Activated T-helper 17 cell treated with anti-CD3 and anti-CD28 coated beads, Interleukin-2, amount 50 U/mL, for 72 hours (primary cell): ENCODE results near the gene PXT1. TPM values are rescaled to one million over a fixed set of nuclear protein-coding genes. Genes with fewer than 3 reads are reported as not detected.
"Not testable (repeated sequence)": the region's sequence is repeated elsewhere in the genome, so short reads cannot be mapped to it uniquely, and the experiment has no call there.

Experiments used
- ATAC-seq: fragments of 150-1000 bp; cut with Tn5 transposase; replicated peaks from 2 replicates; pipeline ENCODE4 v1.10.0; 2021; ENCODE audit warnings: mild to moderate bottlenecking, moderate library complexity
- H3K27ac Mint-ChIP-seq: one replicate; pipeline ENCODE4 v1.8.0; 2022; ENCODE audit warnings: mixed read lengths
- H3K27me3 Mint-ChIP-seq: one replicate; pipeline ENCODE4 v1.8.0; 2022; ENCODE audit warnings: mixed read lengths
- H3K36me3 Mint-ChIP-seq: one replicate; pipeline ENCODE4 v1.8.0; 2022; ENCODE audit warnings: low read depth, mild to moderate bottlenecking, mixed read lengths
- H3K4me1 Mint-ChIP-seq: one replicate; pipeline ENCODE4 v1.8.0; 2022; ENCODE audit warnings: mixed read lengths
- H3K4me3 Mint-ChIP-seq: one replicate; pipeline ENCODE4 v1.8.0; 2022; ENCODE audit warnings: mild to moderate bottlenecking, mixed read lengths
- H3K9me3 Mint-ChIP-seq: one replicate; pipeline ENCODE4 v1.8.0; 2022; ENCODE audit warnings: mixed read lengths
- total RNA-seq, 2 donors: library from RNA; stranded (reverse); gene quantifications; one replicate each; pipeline ENCODE4 v1.2.3, GENCODE V29; 2022

PXT1 gene
- total RNA-seq, 2 donors from 2014 or later, result 0.11 to 0.87 TPM

DNA sequence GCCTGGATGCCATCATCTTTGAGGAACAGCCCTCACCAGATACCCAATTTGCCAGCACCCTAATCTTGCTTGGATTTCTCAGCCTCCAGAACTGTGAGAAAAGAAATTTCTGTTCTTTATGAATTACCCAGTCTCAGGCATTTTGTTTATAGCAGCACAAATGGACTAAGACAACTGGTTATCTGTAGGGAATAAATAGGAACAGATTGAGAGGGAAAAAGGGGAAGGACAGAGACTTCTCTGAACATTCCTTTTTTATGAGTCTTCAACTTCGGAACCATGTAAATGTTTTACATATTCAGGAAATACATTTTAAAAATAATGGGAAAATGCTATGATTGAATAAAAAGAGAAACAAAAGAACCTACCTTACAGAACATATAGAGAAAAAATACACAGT, 21.0 kb upstream of the PXT1 start:
- Mint-ChIP-seq H3K27ac (no peak overlapping the region), H3K9me3 (no peaks in the 10 kb centered on the region), H3K27me3 (no peaks in the 10 kb centered on the region), H3K36me3 (no peaks in the 10 kb centered on the region), H3K4me1 (peaks cover 15% of the 10 kb centered on the region), H3K4me3 (no peak overlapping the region)
- ATAC-seq, result no peak

DNA sequence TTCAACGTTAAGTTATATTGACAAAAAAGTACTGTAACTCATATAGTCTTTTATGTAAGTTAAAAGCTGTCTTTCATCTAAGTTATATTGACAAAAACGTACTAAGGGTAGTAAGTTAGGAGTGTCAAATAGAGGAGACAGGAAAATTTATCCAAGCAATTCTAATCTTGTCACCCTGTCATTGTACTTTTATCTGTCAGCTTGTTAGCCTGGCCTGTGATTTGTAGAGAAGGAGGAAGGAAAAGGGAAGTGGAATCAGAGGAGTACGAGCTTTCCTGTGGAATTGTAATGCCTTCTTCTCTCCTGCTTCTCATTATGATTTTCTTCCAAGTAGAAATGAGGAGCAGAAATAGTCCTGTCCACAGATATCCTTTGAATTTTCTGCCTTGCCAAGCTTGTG, 19.0 kb upstream of the PXT1 start:
- Mint-ChIP-seq H3K27ac (no peak overlapping the region), H3K27me3 (no peaks in the 10 kb centered on the region), H3K9me3 (no peaks in the 10 kb centered on the region), H3K4me3 (no peak overlapping the region), H3K36me3 (peaks cover 7% of the 10 kb centered on the region), H3K4me1 (peaks cover 19% of the 10 kb centered on the region)
- no peak for ATAC-seq

DNA sequence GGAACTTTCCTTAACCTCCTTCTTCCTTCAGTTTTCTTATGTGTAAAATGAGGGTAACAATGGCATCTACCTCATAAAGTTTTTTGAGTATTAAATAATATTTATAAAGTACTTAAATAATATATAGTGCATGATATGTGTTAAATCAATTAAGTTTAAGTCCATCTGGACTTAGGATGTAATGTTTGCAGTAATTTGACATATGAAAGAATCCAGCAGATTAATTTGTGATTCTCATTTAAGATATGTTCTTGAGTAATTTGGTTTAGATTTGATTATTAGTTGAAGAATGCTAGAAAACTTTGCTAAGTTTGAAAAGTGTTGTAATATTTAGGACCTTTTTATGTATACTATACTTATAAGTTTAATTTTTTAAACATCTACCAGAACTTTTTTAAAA, 18.3 kb upstream of the PXT1 start:
- Mint-ChIP-seq H3K9me3 (no peaks in the 10 kb centered on the region), H3K27ac (no peak overlapping the region), H3K27me3 (no peaks in the 10 kb centered on the region), H3K4me1 (peaks cover 19% of the 10 kb centered on the region), H3K4me3 (no peak overlapping the region), H3K36me3 (peaks cover 7% of the 10 kb centered on the region)
- ATAC-seq, result no peak

DNA sequence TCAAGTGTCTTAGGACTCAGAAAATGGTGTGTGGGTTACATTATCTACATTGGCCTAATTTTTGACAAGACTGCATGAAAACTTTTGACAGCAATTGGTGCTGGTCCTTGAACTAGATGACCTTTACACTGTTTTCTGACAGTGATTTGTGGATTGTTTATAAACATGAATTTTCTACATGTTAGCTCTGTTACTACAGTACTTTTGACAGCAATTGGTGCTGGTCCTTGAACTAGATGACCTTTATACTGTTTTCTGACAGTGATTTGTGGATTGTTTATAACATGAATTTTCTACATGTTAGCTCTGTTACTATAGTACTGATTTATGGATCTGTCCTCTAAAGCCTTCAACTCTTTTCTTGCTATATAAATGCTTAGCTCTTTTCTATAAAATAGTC, 16.8 kb upstream of the PXT1 start:
- ATAC-seq, result no peak
- H3K4me3 Mint-ChIP-seq, result no peak overlapping the region
- H3K9me3 Mint-ChIP-seq, result no peaks in the 10 kb centered on the region
- H3K27ac Mint-ChIP-seq, result no peak overlapping the region
- peaks cover 7% of the 10 kb centered on the region for H3K36me3 Mint-ChIP-seq
- H3K27me3 Mint-ChIP-seq, result no peaks in the 10 kb centered on the region
- H3K4me1 Mint-ChIP-seq, result peaks cover 16% of the 10 kb centered on the region

DNA sequence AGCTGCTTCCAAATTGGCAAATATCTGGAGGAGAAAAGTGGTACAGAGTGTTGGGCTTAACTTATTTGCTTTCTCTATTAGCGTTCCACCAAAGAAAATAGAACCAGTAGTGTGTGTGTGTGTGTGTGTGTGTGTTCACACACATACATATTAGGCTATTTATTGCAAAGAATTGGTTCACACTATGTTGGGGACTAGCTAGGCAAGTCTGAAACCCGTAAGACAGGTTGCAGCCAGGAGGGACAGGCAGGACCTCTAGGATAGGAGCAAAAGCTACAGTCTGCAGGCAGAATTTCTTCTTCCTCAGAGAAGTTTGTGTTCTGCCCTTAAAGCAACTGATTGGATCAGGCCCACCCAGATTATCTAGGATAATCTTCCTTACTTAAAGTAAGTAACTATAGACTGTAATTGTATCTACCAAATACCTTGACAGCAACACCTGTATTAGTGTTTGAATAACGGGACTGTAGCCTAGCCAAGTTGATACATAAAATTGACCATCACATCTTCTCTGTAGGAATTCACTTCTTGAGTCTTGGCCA, 12.9 kb upstream of the PXT1 start:
- peaks cover 35% of the 10 kb centered on the region for H3K36me3 Mint-ChIP-seq
- H3K9me3 Mint-ChIP-seq, result no peaks in the 10 kb centered on the region
- H3K27me3 Mint-ChIP-seq, result no peaks in the 10 kb centered on the region
- no peak overlapping the region for H3K4me3 Mint-ChIP-seq
- H3K4me1 Mint-ChIP-seq, result peaks cover 5% of the 10 kb centered on the region
- no peak overlapping the region for H3K27ac Mint-ChIP-seq
- ATAC-seq, result no peak

DNA sequence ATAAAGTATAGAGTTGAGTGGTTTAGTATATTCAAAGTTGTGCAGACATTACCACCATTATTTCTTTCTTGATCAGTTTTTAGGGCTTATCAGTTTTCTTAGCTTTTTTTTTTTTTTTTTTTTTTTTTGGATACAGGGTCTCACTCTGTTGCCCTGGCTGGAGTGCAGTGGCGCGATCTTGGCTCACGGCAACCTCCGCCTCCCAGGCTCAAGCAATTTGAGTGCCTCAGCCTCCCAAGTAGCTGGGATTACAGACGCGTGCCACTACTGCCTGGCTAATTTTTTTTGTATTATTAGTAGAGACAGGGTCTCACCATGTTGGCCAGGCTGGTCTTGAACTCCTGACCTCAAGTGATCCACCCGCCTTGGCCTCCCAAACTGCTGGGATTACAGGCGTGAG, 10.2 kb upstream of the PXT1 start:
- not testable (repeated sequence) for H3K9me3 Mint-ChIP-seq, ATAC-seq, H3K4me1 Mint-ChIP-seq, H3K4me3 Mint-ChIP-seq, H3K27me3 Mint-ChIP-seq, H3K27ac Mint-ChIP-seq
- peaks cover 54% of the 10 kb centered on the region for H3K36me3 Mint-ChIP-seq

DNA sequence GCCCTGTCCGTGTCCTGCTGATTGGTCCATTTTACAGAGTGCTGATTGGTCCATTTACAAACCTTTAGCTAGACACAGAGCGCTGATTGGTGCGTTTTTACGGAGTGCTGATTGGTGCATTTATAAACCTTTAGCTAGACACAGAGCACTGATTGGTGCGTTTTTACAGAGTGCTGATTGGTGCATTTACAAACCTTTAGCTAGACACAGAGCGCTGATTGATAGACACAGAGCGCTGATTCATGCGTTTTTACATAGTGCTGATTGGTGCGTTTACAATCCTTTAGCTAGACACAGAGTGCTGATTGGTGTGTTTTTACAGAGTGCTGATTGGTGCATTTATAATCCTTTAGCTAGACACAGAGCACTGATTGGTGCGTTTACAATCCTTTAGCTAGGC, 6.5 kb upstream of the PXT1 start:
- not testable (repeated sequence) for ATAC-seq, H3K27me3 Mint-ChIP-seq, H3K9me3 Mint-ChIP-seq, H3K27ac Mint-ChIP-seq, H3K4me3 Mint-ChIP-seq
- Mint-ChIP-seq H3K36me3 (peaks cover 63% of the 10 kb centered on the region), H3K4me1 (peaks cover 15% of the 10 kb centered on the region)

DNA sequence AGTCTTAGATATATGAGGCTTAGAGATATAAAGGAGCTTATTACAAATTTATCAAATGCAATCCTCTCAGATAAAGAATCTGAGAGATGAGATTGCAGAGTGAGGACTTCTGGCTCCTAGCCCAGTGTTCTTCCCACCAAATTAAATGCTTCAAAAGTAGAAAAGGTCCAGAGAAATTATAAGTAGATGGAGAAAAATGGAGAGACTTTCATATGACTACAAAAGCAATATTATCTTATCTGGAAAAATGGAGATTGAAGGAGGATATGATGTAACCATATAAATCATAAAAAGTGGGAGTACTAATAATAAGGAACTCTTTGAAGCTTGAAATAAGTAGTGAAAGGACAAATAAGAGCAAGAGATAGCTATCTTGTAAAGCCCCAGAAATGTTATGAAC, 3.0 kb upstream of the PXT1 start:
- no peaks in the 10 kb centered on the region for H3K9me3 Mint-ChIP-seq
- no peaks in the 10 kb centered on the region for H3K27me3 Mint-ChIP-seq
- H3K27ac Mint-ChIP-seq, result peak overlapping the region; percentile 69
- peaks cover 24% of the 10 kb centered on the region for H3K4me1 Mint-ChIP-seq
- ATAC-seq, result no peak
- peak overlapping the region; percentile 95 for H3K4me3 Mint-ChIP-seq
- H3K36me3 Mint-ChIP-seq, result peaks cover 44% of the 10 kb centered on the region

DNA sequence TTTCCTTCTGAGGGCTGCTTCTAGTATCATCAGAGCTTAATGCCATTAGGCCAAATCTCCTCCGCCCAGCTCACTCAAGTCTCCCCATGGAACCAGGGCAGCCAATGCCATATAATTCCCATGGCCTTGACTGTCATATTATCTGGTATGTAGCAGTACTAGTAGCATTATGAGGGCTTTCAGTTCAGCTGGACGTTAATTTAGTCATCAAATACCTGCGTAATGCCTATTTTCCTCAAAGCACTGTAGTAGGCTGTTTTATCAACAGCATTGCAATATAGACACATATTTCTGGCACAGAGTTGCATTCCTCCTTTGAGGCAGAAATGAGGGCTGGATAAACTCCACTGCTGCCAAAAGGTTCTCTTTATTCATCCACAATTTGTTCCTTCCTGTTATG, 1.8 kb upstream of the PXT1 start:
- peak overlapping the region; percentile 90 for H3K27ac Mint-ChIP-seq
- H3K4me1 Mint-ChIP-seq, result peaks cover 24% of the 10 kb centered on the region
- H3K4me3 Mint-ChIP-seq, result peak overlapping the region; percentile 95
- no peaks in the 10 kb centered on the region for H3K9me3 Mint-ChIP-seq
- no peaks in the 10 kb centered on the region for H3K27me3 Mint-ChIP-seq
- ATAC-seq, result no peak
- H3K36me3 Mint-ChIP-seq, result peaks cover 41% of the 10 kb centered on the region

DNA sequence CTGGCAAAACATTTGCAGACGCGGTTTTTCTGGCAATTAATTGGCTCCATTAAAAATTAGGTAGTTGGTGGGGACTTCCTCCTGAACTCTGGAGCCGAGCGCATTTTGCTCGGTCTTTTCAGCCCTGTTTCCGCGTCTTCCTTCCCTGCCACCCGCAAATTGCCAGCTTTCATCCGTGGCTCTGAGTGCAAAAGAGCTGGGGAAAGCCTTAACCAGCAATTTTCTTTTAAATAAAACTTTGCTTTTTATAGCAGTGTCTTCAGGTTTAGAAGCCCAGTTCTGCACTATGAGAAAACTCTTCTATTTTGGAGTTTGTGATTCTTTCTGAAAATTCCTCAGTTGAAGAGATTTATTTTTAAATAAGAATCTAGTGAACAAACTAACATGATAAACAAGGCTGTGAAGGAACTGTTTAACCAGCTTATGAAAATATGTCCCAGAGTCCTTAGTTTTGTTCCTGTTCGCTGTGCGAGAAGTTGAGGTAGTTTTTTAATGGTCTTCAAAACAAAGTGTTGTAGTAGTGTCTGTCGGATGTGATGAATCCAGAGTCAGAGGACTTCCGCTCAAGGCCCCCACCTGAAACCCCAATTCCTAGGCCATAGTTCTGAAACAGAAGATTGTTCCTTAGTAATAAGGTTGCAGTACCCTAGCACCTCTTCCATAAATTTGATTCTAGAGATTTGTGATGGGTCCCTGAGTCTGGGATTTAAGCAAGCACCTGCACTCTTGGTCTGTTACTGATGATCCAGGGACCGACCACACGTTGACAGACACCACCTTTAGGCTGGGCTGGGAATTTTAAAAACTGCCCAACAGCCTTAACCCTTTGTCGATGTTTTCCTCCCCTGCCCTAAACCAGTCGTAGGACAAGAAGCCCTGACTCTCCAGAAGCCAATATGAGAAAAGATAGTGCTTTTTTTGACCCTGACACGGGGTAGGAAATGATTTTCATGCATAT, 1.1 kb upstream of the PXT1 start:
- ATAC-seq, result no peak
- H3K36me3 Mint-ChIP-seq, result peaks cover 33% of the 10 kb centered on the region
- peak overlapping the region; percentile 90 for H3K27ac Mint-ChIP-seq
- H3K4me1 Mint-ChIP-seq, result peaks cover 24% of the 10 kb centered on the region
- no peaks in the 10 kb centered on the region for H3K9me3 Mint-ChIP-seq
- peak overlapping the region; percentile 95 for H3K4me3 Mint-ChIP-seq
- H3K27me3 Mint-ChIP-seq, result no peaks in the 10 kb centered on the region

DNA sequence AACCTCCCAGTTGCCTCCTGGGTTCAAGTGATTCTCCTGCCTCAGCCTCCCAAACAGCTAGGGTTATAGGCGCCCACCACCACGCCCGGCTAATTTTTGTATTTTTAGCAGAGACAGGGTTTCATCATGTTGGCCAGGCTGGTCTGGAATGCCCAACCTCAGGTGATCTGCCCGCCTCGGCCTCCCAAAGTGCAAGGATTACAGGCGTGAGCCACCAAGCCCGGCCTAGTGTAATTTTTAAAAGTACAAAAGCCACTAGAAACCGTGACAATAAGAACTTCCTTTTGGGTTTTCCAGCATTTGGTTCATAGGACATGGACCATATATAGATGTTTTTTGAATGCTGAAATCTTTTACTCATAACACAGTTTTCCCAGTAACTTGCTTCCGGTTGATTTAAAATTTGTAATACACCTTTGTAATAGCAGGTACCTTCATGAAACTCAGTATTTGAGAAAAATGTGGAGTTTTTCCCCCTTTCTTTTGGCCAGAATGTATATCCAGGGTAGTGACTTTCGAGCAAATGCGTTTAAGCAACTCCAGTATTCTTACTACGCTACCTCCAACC, 467 bp downstream of the PXT1 start:
- H3K27me3 Mint-ChIP-seq, result no peaks in the 10 kb centered on the region
- H3K9me3 Mint-ChIP-seq, result no peaks in the 10 kb centered on the region
- H3K4me3 Mint-ChIP-seq, result peak overlapping the region; percentile 95
- H3K27ac Mint-ChIP-seq, result peak overlapping the region; percentile 90
- ATAC-seq, result no peak
- peaks cover 23% of the 10 kb centered on the region for H3K36me3 Mint-ChIP-seq
- peaks cover 24% of the 10 kb centered on the region for H3K4me1 Mint-ChIP-seq

DNA sequence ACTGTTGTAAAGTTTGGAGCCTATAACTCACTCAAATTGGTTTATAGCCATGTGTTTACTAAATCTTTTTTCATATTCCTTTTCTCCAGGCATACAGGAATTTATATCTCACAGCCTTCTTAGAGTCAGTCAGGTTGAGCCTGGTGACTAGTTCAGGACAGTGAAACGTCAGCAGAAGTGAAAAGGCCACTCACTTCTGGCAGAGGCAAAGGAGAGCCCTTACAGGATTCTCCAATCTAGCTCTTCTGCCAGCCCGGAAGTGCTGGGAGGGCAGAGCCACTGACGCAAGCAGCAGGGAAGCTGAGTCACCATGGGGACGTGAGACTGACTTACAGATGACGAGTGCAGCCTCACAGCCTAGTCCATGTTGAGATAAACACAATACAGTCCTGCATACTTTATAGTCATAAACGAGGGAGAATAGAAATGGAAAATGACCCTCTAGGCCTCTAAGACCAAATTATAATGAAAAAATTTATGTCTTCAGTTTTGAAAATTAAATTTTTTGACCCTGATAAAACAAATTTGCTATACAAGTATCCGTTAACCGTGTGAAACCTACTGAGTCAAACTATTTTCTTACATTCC, 1.3 kb downstream of the PXT1 start:
- Mint-ChIP-seq H3K27me3 (no peaks in the 10 kb centered on the region), H3K4me3 (peak overlapping the region; percentile 95)
- ATAC-seq, result peak; percentile 93

DNA sequence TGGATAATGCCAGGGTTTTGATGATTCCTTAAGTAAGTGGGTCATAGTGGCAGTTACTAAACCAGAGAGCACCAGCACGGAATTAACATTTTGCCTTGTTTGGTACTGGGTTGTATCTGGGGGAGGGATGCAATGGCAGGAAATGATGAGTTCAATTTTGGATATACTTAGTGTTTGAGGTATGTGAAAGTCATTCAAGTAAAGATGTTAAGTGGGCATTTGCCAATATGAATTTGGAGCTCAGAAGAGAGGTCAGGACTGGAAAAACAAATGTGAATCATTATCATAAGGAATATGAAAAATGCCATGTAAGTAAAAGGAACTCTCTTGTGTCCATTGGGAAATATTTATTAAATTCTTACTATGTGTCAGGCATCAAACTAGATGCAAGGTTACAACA, 6.2 kb downstream of the PXT1 start:
- peak overlapping the region; percentile 7 for H3K27ac Mint-ChIP-seq
- H3K4me1 Mint-ChIP-seq, result peaks cover 18% of the 10 kb centered on the region
- H3K4me3 Mint-ChIP-seq, result peak overlapping the region; percentile 1
- no peaks in the 10 kb centered on the region for H3K36me3 Mint-ChIP-seq
- H3K27me3 Mint-ChIP-seq, result no peaks in the 10 kb centered on the region
- no peaks in the 10 kb centered on the region for H3K9me3 Mint-ChIP-seq
- ATAC-seq, result peak; percentile 39

More for the DNA sequence above, 1.3 kb downstream of the PXT1 start:
- H3K4me1 Mint-ChIP-seq, result peaks cover 28% of the 10 kb centered on the region
- peak overlapping the region; percentile 90 for H3K27ac Mint-ChIP-seq
- no peaks in the 10 kb centered on the region for H3K9me3 Mint-ChIP-seq
- H3K36me3 Mint-ChIP-seq, result peaks cover 23% of the 10 kb centered on the region

DNA sequence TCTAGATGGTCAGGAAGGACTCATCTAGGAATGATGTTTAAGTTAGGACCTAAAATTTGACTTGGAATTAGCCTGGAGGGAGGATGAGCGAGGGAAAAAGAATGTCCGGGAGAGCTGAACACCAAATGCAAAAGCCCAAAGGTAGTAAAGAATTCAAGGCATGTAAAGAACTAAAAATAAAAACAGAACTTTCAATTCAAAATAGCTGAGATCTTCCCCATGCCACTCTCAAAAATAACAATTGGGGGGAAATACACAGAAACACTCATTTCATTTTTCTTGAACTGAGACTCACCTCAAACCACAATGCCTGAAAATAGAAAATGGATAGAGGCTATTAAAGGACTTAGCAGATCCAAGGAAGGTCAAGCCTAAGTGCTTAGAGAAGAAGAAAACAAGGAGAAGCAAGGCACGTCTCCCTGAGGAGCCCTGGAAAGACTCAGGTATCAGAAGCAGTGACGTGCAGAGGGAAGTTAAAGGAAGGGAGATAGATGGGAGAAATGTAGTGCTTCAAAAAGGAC, 10.4 kb downstream of the PXT1 start:
- ATAC-seq, result no peak
- Mint-ChIP-seq H3K27ac (peak overlapping the region; percentile 28), H3K9me3 (no peaks in the 10 kb centered on the region), H3K36me3 (no peaks in the 10 kb centered on the region), H3K27me3 (no peaks in the 10 kb centered on the region), H3K4me1 (peaks cover 13% of the 10 kb centered on the region), H3K4me3 (no peak overlapping the region)
